Muscle layer of colon (tissue), 2 donors: ENCODE data around the gene ZMIZ2.

Source experiments
- H3K27ac ChIP-seq: one replicate; pipeline ENCODE4 v1.7.0; 2013; ENCODE audit warnings: low read depth, mild to moderate bottlenecking, low read length, moderate library complexity
- H3K27me3 ChIP-seq, 2 donors: one replicate each; pipeline ENCODE4 v1.7.0; 2013; ENCODE audit warnings: low read length in 2 of 2, mild to moderate bottlenecking in 2 of 2; ENCODE audit not compliant: insufficient read depth in 2 of 2, control insufficient read depth in 1 of 2
- H3K36me3 ChIP-seq: one replicate; pipeline ENCODE4 v1.7.0; 2013; ENCODE audit warnings: mild to moderate bottlenecking, low read length; ENCODE audit not compliant: insufficient read depth
- H3K4me1 ChIP-seq: one replicate; pipeline ENCODE4 v1.7.0; 2013; ENCODE audit warnings: mild to moderate bottlenecking, low read length; ENCODE audit not compliant: insufficient read depth
- H3K4me3 ChIP-seq, 2 donors: one replicate each; pipeline ENCODE4 v1.7.0; 2013; ENCODE audit warnings: low read length in 2 of 2, low read depth in 1 of 2, mild to moderate bottlenecking in 1 of 2, moderate library complexity in 1 of 2
- H3K9ac ChIP-seq: one replicate; pipeline ENCODE4 v1.7.0; 2013; ENCODE audit warnings: low read length
- H3K9me3 ChIP-seq: one replicate; pipeline ENCODE4 v1.7.0; 2013; ENCODE audit warnings: mild to moderate bottlenecking, low read length
- donor health status: abdominal sarcoma.
- donor health status: Adenocarcinoma of cecum.

ZMIZ2 gene

DNA sequence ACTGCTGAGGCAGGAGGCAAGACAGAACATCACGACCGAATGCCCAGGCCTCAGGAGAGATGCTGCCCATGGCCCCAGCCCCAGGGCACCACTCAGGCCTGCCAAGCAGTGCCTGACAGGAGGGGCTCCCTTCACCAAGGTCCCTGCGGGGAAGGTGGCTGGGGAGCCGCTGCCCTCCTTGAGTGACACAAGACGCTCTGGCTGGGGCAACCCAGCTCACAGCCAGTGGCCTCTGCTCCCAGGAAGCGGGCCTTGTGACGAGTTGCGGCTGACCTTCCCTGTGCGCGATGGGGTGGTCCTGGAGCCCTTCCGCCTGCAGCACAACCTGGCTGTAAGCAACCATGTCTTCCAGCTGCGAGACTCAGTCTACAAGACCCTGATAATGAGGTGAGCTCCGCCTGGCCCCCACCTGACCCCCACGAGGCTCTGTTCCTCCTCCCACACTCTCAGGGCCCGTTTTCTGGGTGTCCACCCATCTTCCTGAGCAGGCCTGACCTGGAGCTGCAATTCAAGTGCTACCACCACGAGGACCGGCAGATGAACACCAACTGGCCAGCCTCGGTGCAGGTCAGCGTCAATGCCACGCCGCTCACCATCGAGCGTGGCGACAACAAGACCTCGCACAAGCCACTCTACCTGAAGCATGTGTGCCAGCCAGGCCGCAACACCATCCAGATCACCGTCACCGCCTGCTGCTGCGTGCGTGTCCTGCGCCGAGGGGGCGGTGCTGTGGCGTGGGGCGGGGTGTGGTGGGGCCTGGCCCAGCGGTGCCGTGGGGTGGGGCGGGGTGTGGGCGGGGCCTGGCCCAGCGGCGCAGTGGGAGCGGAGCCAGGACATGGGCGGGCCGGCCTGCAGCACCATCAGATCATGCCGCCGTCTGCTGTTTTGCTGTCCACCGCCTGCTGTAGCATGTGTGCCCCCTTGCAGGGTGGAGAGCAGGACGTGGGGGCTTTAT, 12.8 kb downstream of the ZMIZ2 start:
- Histone ChIP-seq H3K36me3 (peaks cover 69% of the 10 kb centered on the region), H3K9ac (no peak overlapping the region), H3K27ac (no peak overlapping the region), H3K27me3 (no peaks in the 10 kb centered on the region), H3K4me3 (no peak overlapping the region), H3K9me3 (no peaks in the 10 kb centered on the region), H3K4me1 (peaks cover 20% of the 10 kb centered on the region)

DNA sequence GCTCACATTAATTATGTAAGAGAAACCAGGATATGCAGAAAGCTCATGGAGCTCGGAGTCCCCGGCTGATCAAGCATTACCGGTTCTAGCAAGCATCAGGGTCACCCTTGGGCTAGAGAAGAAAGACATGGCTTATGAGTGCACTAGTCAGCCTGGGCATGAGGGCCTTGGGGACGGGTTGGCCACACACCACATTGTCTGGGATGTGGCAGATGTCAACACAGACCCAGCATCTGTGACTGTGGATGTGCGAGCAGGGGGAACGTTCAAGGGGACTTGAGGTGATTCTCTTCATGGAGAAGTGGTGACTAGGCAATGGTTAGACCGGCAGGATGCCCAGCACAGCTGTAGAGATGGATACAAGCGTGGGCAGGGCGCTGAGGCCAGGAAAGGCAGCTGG, 13.7 kb downstream of the ZMIZ2 start:
- H3K27ac ChIP-seq = no peak overlapping the region
- H3K4me3 ChIP-seq = peak overlapping the region in 1 of 2 donors; percentile 28
- no peak overlapping the region for H3K9ac ChIP-seq
- H3K9me3 ChIP-seq = no peaks in the 10 kb centered on the region
- peaks cover 14% of the 10 kb centered on the region for H3K4me1 ChIP-seq
- H3K36me3 ChIP-seq = peaks cover 75% of the 10 kb centered on the region
- H3K27me3 ChIP-seq = no peaks in the 10 kb centered on the region

DNA sequence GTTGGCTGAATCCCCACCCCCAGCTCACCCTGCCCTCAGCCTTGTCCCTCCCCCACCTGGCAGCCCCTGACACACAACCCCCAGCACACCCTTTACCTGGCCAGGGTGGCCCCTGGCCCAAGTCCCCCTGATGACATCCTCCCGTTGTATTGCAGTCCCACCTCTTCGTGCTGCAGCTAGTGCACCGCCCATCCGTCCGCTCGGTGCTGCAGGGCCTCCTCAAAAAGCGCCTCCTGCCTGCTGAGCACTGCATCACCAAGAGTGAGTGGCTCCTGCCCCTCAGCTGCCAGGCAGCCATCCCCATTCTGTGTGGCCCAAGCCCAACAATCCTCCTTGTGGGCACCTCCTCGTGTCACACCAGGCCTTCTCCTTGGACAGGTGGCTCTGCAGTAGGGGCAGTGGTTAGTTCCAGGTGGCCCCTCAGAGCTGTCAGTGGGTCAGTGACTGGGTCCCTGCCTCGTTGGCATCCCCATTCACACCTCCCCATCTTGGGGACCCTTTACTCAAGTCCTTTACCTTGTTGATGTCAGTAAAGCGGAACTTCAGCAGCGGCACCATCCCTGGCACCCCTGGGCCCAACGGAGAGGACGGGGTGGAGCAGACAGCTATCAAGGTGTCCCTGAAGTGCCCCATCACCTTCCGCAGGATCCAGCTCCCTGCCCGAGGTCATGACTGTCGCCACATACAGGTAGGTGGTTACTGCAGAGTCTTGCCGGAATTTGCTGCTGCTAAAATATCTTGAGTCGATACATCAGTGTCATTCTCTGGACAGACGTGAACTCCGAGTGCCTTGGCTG, 14.3 kb downstream of the ZMIZ2 start:
- Histone ChIP-seq H3K9me3 (no peaks in the 10 kb centered on the region), H3K4me1 (peaks cover 19% of the 10 kb centered on the region), H3K27me3 (no peaks in the 10 kb centered on the region), H3K9ac (no peak overlapping the region), H3K27ac (no peak overlapping the region), H3K36me3 (peaks cover 73% of the 10 kb centered on the region), H3K4me3 (no peak overlapping the region)

DNA sequence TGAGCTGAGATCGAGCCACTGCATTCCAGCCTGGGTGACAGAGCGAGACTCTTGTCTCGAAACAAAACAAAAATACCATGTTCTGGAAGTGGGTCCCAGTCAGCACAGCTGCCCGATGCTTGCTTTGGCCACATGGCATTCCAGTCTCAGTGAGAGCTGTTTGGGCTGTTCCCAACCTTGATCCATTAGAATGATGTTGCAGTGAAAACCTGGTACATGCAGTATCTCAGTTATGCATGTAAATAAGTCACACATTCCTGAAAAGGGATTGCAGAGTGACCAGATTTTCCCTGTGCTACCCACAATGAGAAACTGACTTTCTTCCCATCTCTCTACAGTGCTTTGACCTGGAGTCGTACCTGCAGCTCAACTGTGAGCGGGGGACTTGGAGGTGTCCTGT, 15.4 kb downstream of the ZMIZ2 start:
- H3K36me3 ChIP-seq = peaks cover 69% of the 10 kb centered on the region
- peaks cover 30% of the 10 kb centered on the region for H3K4me1 ChIP-seq

DNA sequence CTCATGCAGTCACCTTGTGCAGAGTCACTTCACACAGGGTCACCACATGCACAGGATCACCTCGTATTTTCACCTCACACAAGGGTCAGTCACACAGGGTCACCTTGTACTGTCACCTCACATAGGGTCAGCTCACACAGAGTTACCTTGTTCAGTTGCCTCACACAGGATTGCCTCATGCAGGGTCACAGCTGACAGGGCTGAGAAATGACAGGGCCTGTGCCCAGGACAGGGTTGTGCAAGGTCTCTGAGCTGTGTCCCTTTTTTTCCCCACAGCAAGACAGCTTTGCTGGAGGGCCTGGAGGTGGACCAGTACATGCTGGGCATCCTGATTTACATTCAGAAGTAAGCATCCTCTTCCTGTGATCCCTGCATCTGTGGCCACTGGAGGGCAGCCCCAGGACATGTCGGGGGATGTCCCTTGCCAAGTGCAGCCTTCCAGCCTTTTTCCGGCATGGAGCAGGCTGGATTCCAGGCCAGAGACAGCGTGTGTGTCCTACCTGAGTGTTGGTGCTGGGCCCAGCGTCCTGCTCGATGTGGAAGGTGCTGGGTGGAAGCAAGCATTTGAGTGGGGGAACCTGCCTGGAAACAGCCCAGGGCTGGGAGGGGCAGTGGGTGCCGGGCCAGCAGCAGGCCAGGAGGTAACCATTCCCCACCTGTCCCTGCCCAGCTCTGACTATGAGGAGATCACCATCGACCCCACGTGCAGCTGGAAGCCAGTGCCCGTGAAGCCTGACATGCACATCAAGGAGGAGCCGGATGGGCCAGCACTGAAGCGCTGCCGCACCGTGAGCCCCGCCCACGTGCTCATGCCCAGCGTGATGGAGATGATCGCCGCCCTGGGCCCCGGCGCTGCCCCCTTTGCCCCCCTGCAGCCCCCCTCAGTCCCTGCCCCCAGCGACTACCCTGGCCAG, 16.3 kb downstream of the ZMIZ2 start:
- no peaks in the 10 kb centered on the region for H3K9me3 ChIP-seq
- no peak overlapping the region for H3K9ac ChIP-seq
- peaks cover 61% of the 10 kb centered on the region for H3K36me3 ChIP-seq
- peaks cover 39% of the 10 kb centered on the region for H3K4me1 ChIP-seq
- H3K27me3 ChIP-seq = no peaks in the 10 kb centered on the region
- no peak overlapping the region for H3K27ac ChIP-seq
- H3K4me3 ChIP-seq = no peak overlapping the region

More for the DNA sequence above, 15.4 kb downstream of the ZMIZ2 start:
- H3K9ac ChIP-seq = no peak overlapping the region
- H3K27ac ChIP-seq = no peak overlapping the region
- no peak overlapping the region for H3K4me3 ChIP-seq
- H3K27me3 ChIP-seq = no peaks in the 10 kb centered on the region
- H3K9me3 ChIP-seq = no peaks in the 10 kb centered on the region

DNA sequence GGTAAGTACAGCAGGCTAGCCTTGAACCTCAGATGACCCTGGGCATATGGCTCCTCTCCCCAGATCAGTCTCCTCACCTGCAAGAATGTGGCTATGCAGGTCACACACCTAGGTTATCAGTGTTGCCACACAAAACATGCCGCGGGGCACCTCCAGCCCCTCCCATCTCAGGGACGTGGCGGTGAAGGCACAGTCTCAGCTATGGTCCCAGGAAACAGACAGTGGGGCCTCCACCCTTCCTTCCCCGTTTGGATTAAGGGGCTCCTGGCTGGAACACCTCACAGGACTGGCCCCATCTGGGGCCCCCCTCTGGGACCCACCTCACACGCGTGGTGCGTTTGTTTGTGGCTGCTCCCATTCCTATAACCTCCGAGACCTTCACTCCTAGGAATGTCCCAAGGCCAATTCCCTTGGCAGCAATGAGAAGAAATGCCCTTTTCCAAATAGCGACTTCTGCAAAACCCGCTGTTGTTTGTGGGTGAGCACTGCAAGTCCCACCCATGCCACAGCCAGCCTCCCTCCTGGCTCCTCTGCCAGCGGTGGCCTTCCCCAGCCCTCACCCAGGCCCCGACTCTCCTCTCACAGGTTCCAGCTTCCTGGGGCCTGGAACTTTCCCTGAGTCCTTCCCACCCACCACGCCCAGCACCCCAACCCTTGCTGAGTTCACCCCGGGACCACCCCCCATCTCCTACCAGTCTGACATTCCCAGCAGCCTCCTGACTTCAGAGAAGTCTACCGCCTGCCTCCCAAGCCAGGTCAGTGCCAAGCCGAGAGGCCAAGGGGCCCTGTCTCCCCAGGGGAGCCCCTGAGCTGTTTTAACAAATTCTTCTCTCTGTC, 17.1 kb downstream of the ZMIZ2 start:
- Histone ChIP-seq H3K36me3 (peaks cover 55% of the 10 kb centered on the region), H3K27ac (no peak overlapping the region)

DNA sequence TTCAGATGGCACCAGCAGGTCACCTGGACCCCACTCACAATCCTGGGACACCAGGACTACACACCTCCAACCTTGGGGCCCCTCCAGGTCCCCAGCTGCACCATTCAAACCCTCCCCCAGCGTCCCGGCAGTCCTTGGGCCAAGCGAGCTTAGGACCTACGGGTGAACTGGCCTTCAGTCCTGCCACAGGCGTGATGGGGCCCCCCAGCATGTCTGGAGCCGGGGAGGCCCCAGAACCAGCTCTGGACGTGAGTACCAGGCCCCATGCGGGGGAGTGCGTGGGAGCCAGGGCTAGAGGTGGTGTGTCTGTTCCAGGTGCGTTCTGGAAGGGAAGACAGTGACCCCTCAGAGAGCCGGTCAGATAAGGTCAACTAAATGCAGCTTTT, 17.8 kb downstream of the ZMIZ2 start:
- Histone ChIP-seq H3K4me1 (peaks cover 46% of the 10 kb centered on the region), H3K27ac (no peak overlapping the region), H3K9ac (no peak overlapping the region), H3K9me3 (no peaks in the 10 kb centered on the region), H3K27me3 (no peaks in the 10 kb centered on the region), H3K36me3 (peaks cover 49% of the 10 kb centered on the region), H3K4me3 (no peak overlapping the region)

More for the DNA sequence above, 17.1 kb downstream of the ZMIZ2 start:
- Histone ChIP-seq H3K4me1 (peaks cover 48% of the 10 kb centered on the region), H3K9ac (no peak overlapping the region), H3K4me3 (no peak overlapping the region), H3K27me3 (no peaks in the 10 kb centered on the region), H3K9me3 (no peaks in the 10 kb centered on the region)

DNA sequence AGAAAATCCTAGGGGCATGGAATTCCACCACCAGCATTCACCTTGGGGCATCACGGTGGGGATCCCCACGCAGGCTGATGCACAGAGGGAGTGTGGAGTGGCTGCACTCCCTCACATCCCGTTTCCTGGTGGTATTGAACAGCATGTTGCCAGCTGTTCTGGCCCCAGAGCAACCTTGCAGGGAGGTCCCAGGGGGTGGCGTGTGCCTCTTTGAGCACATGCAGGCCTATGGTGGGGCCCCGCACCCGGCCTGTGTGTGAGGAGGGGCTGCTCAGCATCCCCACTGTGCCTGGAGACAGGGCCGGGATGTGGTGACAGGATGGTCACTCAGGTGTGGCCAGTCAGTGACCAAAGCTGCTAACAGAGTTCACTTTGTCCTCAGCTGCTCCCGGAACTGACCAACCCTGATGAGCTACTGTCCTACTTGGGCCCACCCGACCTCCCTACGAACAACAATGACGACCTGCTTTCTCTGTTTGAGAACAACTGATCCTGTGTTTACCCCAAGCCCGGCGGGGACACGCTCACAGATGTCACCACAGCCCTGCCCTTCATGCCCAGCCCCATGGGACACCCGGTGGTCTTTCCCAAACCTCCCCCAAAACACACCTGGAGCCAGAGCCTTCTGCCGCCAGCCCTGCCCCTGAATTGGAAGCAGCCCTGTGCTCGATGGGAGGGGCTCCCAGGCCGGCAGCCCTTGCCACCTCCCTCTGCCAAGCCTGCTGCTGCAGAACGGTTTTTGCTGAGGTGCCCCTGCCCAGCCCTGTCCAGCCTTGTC, 18.7 kb downstream of the ZMIZ2 start:
- no peaks in the 10 kb centered on the region for H3K9me3 ChIP-seq
- no peak overlapping the region for H3K9ac ChIP-seq
- H3K4me1 ChIP-seq = peaks cover 41% of the 10 kb centered on the region
- H3K27me3 ChIP-seq = no peaks in the 10 kb centered on the region
- H3K36me3 ChIP-seq = peaks cover 45% of the 10 kb centered on the region
- H3K27ac ChIP-seq = peak overlapping the region; percentile 59
- H3K4me3 ChIP-seq = no peak overlapping the region

DNA sequence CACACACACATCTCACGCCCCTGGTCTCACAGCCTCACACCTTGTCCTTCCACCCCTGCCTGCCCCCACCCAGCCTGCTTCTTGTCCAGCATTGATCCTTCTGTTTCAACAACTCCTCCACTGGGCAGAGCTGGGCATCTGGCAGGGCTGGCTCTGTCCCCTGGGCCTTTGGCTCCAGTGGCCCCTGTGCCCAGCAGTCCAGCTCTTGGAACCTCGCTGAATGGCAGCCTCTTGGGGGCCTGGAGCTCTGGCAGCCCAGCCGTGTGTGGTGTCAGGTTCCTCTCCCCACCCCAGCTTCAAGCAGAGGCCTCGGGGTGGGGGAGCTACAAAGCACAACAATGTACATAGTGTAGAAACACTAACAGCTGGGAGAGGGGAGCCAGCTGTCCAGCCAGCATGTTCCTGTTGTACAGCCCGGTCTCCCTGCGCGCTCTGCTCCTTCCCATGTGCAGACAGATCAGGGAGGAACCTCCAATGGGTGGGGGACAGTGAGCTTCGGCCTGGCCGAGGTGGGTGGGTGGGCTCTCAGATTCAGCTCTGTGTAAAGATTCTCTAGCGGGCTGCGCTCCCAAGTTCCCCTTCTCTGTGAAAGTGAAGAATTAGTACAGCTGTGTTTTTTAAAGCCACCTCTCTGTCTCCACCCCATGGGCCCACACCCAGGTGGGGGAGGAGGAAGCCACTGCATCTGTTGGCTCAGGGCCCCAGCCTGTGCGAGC, 19.4 kb downstream of the ZMIZ2 start:
- peaks cover 38% of the 10 kb centered on the region for H3K4me1 ChIP-seq
- no peaks in the 10 kb centered on the region for H3K27me3 ChIP-seq
- H3K9me3 ChIP-seq = no peaks in the 10 kb centered on the region
- H3K9ac ChIP-seq = no peak overlapping the region
- peak overlapping the region; percentile 59 for H3K27ac ChIP-seq
- peak overlapping the region in 1 of 2 donors; percentile 53 for H3K4me3 ChIP-seq
- H3K36me3 ChIP-seq = peaks cover 40% of the 10 kb centered on the region
